ENCODE results near the gene MSTO1. TPM values are rescaled to one million over a fixed set of nuclear protein-coding genes. Genes with fewer than 3 reads are reported as not detected.
"Not testable (repeated sequence)": the region's sequence is repeated elsewhere in the genome, so short reads cannot be mapped to it uniquely, and the experiment has no call there.

Gene MSTO1
- total and polyA plus RNA-seq, 12 donors: 14.8 to 23.2 (median 17.3) TPM

DNA sequence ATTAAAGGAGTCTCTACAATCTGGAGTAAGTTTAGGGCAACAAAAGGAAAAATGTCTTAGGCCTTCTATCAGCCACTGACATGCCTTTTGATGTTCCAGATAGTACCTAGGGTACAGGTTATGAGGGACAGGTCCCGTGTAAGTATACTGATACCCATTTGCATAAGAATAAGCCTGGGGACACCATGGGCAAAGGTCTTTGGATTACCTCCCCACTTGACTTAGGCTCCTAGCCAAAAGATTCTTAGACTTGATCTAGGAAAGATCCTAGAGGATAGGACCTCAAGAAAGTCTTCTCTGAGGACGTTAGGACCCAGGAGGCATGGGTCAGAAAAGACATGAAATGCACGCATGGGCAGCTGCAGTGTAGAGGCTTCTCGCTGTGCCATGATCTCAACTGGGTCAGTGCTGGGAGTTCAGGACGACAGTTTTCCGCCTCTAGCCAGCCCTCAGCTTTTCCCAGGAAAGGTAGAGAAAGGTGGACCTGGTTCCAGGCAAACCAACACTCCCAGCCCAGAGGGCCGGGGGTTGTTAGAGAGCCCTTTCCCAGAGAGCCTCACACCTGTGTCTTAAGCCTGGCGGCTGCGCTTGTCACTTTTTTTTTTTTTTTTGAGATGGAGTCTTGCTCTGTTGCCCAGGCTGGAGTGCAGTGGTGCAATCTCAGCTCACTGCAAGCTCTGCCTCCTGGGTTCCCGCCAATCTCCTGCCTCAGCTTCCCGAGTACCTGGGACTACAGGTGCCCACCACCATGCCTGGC, 26.6 kb downstream of the MSTO1 start:
- H3K27me3 ChIP-seq: no peaks in the 10 kb centered on the region
- peak overlapping the region in 6 of 10 donors; percentile 40 to 78 (median 54) for H3K27ac ChIP-seq
- intact Hi-C loops (cut with DNase I): no loop called here
- WGBS, 2 donors: 85 to 86% methylated on average over 11 of the region's 11 CpGs
- DNase-seq (no peak), ATAC-seq (peak in 3 of 8 donors; percentile 7 to 50 (median 10))
- H3K4me1 ChIP-seq: peaks cover 0 to 21% (median 0%) of the 10 kb centered on the region in 9 donors
- H3K4me3 ChIP-seq: peak overlapping the region in 6 of 10 donors; percentile 13 to 54 (median 39)
- TF ChIP-seq, protein P1, sequence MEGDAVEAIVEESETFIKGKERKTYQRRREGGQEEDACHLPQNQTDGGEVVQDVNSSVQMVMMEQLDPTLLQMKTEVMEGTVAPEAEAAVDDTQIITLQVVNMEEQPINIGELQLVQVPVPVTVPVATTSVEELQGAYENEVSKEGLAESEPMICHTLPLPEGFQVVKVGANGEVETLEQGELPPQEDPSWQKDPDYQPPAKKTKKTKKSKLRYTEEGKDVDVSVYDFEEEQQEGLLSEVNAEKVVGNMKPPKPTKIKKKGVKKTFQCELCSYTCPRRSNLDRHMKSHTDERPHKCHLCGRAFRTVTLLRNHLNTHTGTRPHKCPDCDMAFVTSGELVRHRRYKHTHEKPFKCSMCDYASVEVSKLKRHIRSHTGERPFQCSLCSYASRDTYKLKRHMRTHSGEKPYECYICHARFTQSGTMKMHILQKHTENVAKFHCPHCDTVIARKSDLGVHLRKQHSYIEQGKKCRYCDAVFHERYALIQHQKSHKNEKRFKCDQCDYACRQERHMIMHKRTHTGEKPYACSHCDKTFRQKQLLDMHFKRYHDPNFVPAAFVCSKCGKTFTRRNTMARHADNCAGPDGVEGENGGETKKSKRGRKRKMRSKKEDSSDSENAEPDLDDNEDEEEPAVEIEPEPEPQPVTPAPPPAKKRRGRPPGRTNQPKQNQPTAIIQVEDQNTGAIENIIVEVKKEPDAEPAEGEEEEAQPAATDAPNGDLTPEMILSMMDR (IDR thresholded peaks at IDR 0.05): no peak
- no peaks in the 10 kb centered on the region for H3K36me3 ChIP-seq
- peaks cover 0 to 4% (median 0%) of the 10 kb centered on the region in 11 donors for H3K9me3 ChIP-seq

DNA sequence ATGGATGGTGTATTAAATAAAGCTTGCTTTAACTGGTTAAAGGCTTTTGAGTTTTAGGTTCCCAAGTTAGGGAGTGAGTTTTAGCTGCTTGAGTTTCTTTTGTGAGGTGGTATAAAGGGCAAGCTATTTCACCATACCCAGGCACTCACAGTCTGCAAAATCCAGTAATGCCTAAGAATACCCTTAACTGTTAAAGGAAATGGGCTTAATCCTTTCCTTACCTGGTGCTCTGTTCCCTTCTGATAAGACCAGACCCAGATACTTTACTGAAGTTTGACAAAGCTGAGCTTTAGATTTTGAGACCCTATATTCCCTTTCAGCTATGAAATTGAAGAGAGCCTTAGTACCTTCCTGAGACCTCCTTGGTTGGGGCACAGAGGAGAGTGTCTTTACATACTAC, 30.3 kb downstream of the MSTO1 start:
- ATAC-seq (no peak), DNase-seq (no peak)
- no peak overlapping the region for H3K27ac ChIP-seq
- no peaks in the 10 kb centered on the region for H3K27me3 ChIP-seq
- no peak overlapping the region for H3K4me3 ChIP-seq
- H3K4me1 ChIP-seq: peaks cover 0 to 28% (median 5%) of the 10 kb centered on the region in 9 donors
- intact Hi-C loops (cut with DNase I): no loop called here
- TF ChIP-seq, protein P1 (IDR thresholded peaks at IDR 0.05): no peak
- H3K9me3 ChIP-seq: peaks cover 0 to 26% (median 12%) of the 10 kb centered on the region in 11 donors
- no peaks in the 10 kb centered on the region for H3K36me3 ChIP-seq

DNA sequence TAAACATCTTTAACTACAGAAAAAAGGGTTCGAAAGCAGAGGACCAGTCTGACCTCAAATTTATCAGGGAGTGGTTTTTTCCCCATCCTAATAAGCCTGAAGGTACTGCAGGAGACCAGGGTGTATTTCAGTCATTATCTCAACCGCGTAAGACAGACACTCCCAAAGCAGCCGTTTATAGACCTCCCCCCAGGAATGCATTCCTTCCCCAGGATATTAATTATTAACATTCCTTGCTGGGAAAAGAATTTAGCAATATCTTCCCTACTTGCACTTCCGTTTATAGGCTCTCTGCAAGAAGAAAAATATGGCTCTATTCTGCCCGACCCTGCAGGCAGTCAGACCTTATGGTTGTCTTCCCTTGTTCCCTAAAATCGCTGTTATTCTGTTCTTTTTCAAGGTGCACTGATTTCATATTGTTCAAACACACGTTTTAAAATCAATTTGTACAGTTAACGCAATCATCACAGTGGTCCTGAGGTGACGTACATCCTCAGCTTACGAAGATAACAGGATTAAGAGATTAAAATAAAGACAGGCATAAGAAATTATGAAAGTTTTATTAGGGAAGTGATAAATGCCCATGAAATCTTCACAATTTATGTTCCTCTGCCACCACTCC, 32.7 kb downstream of the MSTO1 start:
- H3K27ac ChIP-seq, H3K36me3 ChIP-seq: not testable (repeated sequence)
- WGBS, 2 donors: 80 to 81% methylated on average over 11 of the region's 11 CpGs

DNA sequence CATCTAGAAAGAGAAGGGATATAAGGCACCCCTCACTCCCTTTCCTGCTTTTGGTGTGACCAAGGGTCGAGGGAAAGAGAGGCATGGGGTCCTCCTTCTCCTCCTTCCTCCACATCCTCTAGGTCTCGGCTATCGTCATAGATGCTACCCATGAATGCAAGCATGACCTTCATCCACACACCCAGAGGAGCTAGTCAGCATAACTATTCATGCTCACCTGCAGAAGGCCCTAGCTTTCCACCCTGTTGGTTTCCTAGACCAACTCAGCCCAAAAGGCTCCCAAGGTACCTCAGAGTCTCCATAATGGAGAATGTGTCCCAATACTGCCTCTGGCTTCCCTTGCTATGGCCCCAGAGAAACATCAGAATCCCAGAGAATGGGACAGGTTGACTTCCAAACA, 33.2 kb downstream of the MSTO1 start:
- no peak for DNase-seq
- WGBS, 2 donors: 83 to 89% methylated on average over 3 of the region's 3 CpGs
- H3K27me3 ChIP-seq: no peaks in the 10 kb centered on the region
- intact Hi-C loops (cut with DNase I): no loop called here
- peaks cover 0 to 26% (median 12%) of the 10 kb centered on the region in 11 donors for H3K9me3 ChIP-seq
- H3K4me1 ChIP-seq: peaks cover 0 to 32% (median 6%) of the 10 kb centered on the region in 9 donors
- TF ChIP-seq, protein P1 (IDR thresholded peaks at IDR 0.05): no peak
- no peaks in the 10 kb centered on the region for H3K36me3 ChIP-seq
- no peak overlapping the region for H3K27ac ChIP-seq
- H3K4me3 ChIP-seq: no peak overlapping the region
- no peak for ATAC-seq

More for the DNA sequence above, 32.7 kb downstream of the MSTO1 start:
- intact Hi-C loops (cut with DNase I); H3K4me3 ChIP-seq; ATAC-seq; DNase-seq; H3K27me3 ChIP-seq: not testable (repeated sequence)
- Histone ChIP-seq H3K4me1 (peaks cover 0 to 29% (median 6%) of the 10 kb centered on the region in 9 donors), H3K9me3 (peaks cover 0 to 26% (median 12%) of the 10 kb centered on the region in 11 donors)
